ENCODE measurements around the gene OLR1. TPM values are rescaled to one million over a fixed set of nuclear protein-coding genes. Genes with fewer than 3 reads are reported as not detected.

The OLR1 gene
- polyA plus RNA-seq, 12 donors: 0.69 to 2.5 (median 1.2) TPM; not detected in 2

Other genes with a start within 250 kb of the OLR1 start
- 1 to 10 TPM in 2 of 12 donors, not detected in 10; 1.1 to 4.1 TPM for gene CLEC2A, start 239.8 kb downstream of the OLR1 start, polyA plus RNA-seq (ENCODE audit: insufficient read length in 12 of 12)
- gene CLEC12A, start 200.7 kb downstream of the OLR1 start, polyA plus RNA-seq (ENCODE audit: insufficient read length in 12 of 12): 1 to 10 TPM in 3 of 12 donors, under 1 TPM in 6, not detected in 3; 0.35 to 1.9 (median 0.61) TPM
- gene CLEC1B, start 173.0 kb downstream of the OLR1 start, polyA plus RNA-seq (ENCODE audit: insufficient read length in 12 of 12): under 1 TPM in 6 of 12 donors, not detected in 6; 0.13 to 0.36 (median 0.31) TPM
- under 1 TPM in 3 of 12 donors, not detected in 9; 0.07 to 0.25 (median 0.14) TPM for gene CLEC12B, start 161.5 kb downstream of the OLR1 start, polyA plus RNA-seq (ENCODE audit: insufficient read length in 12 of 12)
- 1 to 10 TPM in 1 of 12 donors, under 1 TPM in 9, not detected in 2; 0.11 to 2.0 (median 0.25) TPM for gene CLEC9A, start 141.4 kb downstream of the OLR1 start, polyA plus RNA-seq (ENCODE audit: insufficient read length in 12 of 12)
- gene CLEC1A, start 73.1 kb downstream of the OLR1 start, polyA plus RNA-seq (ENCODE audit: insufficient read length in 12 of 12): 1 to 10 TPM in 10 of 12 donors, not detected in 2; 1.9 to 5.3 (median 3.3) TPM
- 1 to 10 TPM in 9 of 12 donors, under 1 TPM in 2, not detected in 1; 0.77 to 6.1 (median 2.0) TPM for gene CLEC7A, start 41.9 kb downstream of the OLR1 start, polyA plus RNA-seq (ENCODE audit: insufficient read length in 12 of 12)
- under 1 TPM in 9 of 12 donors, not detected in 3; 0.04 to 0.96 (median 0.26) TPM for gene TMEM52B, start 6.9 kb upstream of the OLR1 start, polyA plus RNA-seq (ENCODE audit: insufficient read length in 12 of 12)
- 10 to 100 TPM in 11 of 12 donors, not detected in 1; 21.2 to 63.3 (median 25.2) TPM for gene GABARAPL1, start 40.7 kb upstream of the OLR1 start, polyA plus RNA-seq (ENCODE audit: insufficient read length in 12 of 12)
- gene KLRD1, start 135.7 kb upstream of the OLR1 start, polyA plus RNA-seq (ENCODE audit: insufficient read length in 12 of 12): 1 to 10 TPM in 3 of 12 donors, under 1 TPM in 7, not detected in 2; 0.16 to 1.6 (median 0.72) TPM
- 1 to 10 TPM in 3 of 12 donors, under 1 TPM in 7, not detected in 2; 0.15 to 2.6 (median 0.61) TPM for gene KLRK1, start 217.9 kb upstream of the OLR1 start, polyA plus RNA-seq (ENCODE audit: insufficient read length in 12 of 12)
- under 1 TPM in 5 of 12 donors, not detected in 7; 0.22 to 0.64 (median 0.32) TPM for gene KLRC4, start 237.6 kb upstream of the OLR1 start, polyA plus RNA-seq (ENCODE audit: insufficient read length in 12 of 12)
- gene KLRC3, start 248.5 kb upstream of the OLR1 start, polyA plus RNA-seq (ENCODE audit: insufficient read length in 12 of 12): under 1 TPM in 5 of 12 donors, not detected in 7; 0.26 to 0.73 (median 0.39) TPM

All from muscle of arm (tissue), 12 donors.